H9 (cell line): ENCODE measurements around the gene BMP8A. TPM values are rescaled to one million over a fixed set of nuclear protein-coding genes. Genes with fewer than 3 reads are reported as not detected.
"Not testable (repeated sequence)": the region's sequence is repeated elsewhere in the genome, so short reads cannot be mapped to it uniquely, and the experiment has no call there.

Experiments used
- DNase-seq: peaks from one replicate; pipeline ENCODE4 v3.0.0-alpha.2; 2017
- H2AFZ ChIP-seq: one replicate; pipeline ENCODE4 v1.6.1; 2013; ENCODE audit warnings: mild to moderate bottlenecking, low read length, control low read depth, moderate library complexity
- H2AK5ac ChIP-seq: 2 replicates; pipeline ENCODE4 v1.6.1; 2013; ENCODE audit warnings: low read length, control low read depth, mixed read lengths; ENCODE audit not compliant: insufficient read length
- H2BK120ac ChIP-seq: one replicate; pipeline ENCODE4 v1.6.1; 2013; ENCODE audit warnings: low read depth, mild to moderate bottlenecking, low read length, control low read depth, inconsistent platforms; ENCODE audit not compliant: poor library complexity, severe bottlenecking
- H2BK12ac ChIP-seq: 2 replicates; pipeline ENCODE4 v1.6.1; 2013; ENCODE audit warnings: low read length, control low read depth, mixed read lengths, low read depth; ENCODE audit not compliant: insufficient read length
- H2BK15ac ChIP-seq: 2 replicates; pipeline ENCODE4 v1.6.1; 2013; ENCODE audit warnings: low read depth, low read length, control low read depth
- H2BK20ac ChIP-seq: one replicate; pipeline ENCODE4 v1.6.1; 2013; ENCODE audit warnings: low read depth, mild to moderate bottlenecking, low read length, control low read depth, inconsistent platforms; ENCODE audit not compliant: poor library complexity, severe bottlenecking
- H2BK5ac ChIP-seq: 2 replicates; pipeline ENCODE4 v1.6.1; 2013; ENCODE audit warnings: low read length, control low read depth, mixed read lengths; ENCODE audit not compliant: insufficient read length
- H3K14ac ChIP-seq: 2 replicates; pipeline ENCODE4 v1.6.1; 2013; ENCODE audit warnings: low read length, control low read depth; ENCODE audit not compliant: insufficient read depth
- H3K18ac ChIP-seq: 2 replicates; pipeline ENCODE4 v1.6.1; 2013; ENCODE audit warnings: low read depth, mild to moderate bottlenecking, mixed read lengths, low read length, control low read depth; ENCODE audit not compliant: insufficient read length
- H3K23ac ChIP-seq: 2 replicates; pipeline ENCODE4 v1.6.1; 2013; ENCODE audit warnings: low read length, control low read depth, mixed read lengths, low read depth; ENCODE audit not compliant: insufficient read length
- H3K23me2 ChIP-seq: 2 replicates; pipeline ENCODE4 v1.6.1; 2013; ENCODE audit warnings: low read depth, mild to moderate bottlenecking, mixed read lengths, low read length, control low read depth; ENCODE audit not compliant: insufficient read length, poor library complexity, severe bottlenecking
- H3K27ac ChIP-seq: 2 replicates; pipeline ENCODE4 v1.5.1; 2013; ENCODE audit warnings: low read length, control low read depth, mixed read lengths, low read depth; ENCODE audit not compliant: insufficient read length
- H3K27me3 ChIP-seq: 2 replicates; pipeline ENCODE4 v1.6.1; 2013; ENCODE audit warnings: low read length, control low read depth, inconsistent platforms; ENCODE audit not compliant: insufficient read depth
- H3K4ac ChIP-seq: 2 replicates; pipeline ENCODE4 v1.6.1; 2013; ENCODE audit warnings: low read depth, mild to moderate bottlenecking, control low read depth, inconsistent platforms, low read length, moderate library complexity
- H3K4me1 ChIP-seq: 2 replicates; pipeline ENCODE4 v1.6.1; 2013; ENCODE audit warnings: low read length, control low read depth, inconsistent platforms; ENCODE audit not compliant: insufficient read depth
- H3K4me2 ChIP-seq: 2 replicates; pipeline ENCODE4 v1.6.1; 2013; ENCODE audit warnings: low read length, control low read depth, mixed read lengths; ENCODE audit not compliant: insufficient read length, insufficient read depth
- H3K56ac ChIP-seq: 2 replicates; pipeline ENCODE4 v1.6.1; 2013; ENCODE audit warnings: low read depth, mild to moderate bottlenecking, mixed read lengths, low read length, control low read depth; ENCODE audit not compliant: insufficient read length
- H3K79me1 ChIP-seq: 2 replicates; pipeline ENCODE4 v1.6.1; 2013; ENCODE audit warnings: low read depth, mild to moderate bottlenecking, moderate library complexity, low read length, control low read depth, inconsistent platforms; ENCODE audit not compliant: insufficient read depth, poor library complexity, severe bottlenecking
- H3K79me2 ChIP-seq: 2 replicates; pipeline ENCODE4 v1.6.1; 2013; ENCODE audit warnings: low read length, control low read depth, inconsistent platforms; ENCODE audit not compliant: insufficient read depth
- H3K9ac ChIP-seq: 2 replicates; pipeline ENCODE4 v1.6.1; 2013; ENCODE audit warnings: low read length, control low read depth, mixed read lengths; ENCODE audit not compliant: insufficient read length; ENCODE audit errors: extremely low read depth
- H3K9me3 ChIP-seq: one replicate; pipeline ENCODE4 v1.6.1; 2013; ENCODE audit warnings: low read depth, low read length, inconsistent platforms; ENCODE audit not compliant: control insufficient read depth
- H3T11ph ChIP-seq: one replicate; pipeline ENCODE4 v1.6.1; 2013; ENCODE audit warnings: mild to moderate bottlenecking, low read length, control low read depth, inconsistent platforms
- H4K20me1 ChIP-seq: one replicate; pipeline ENCODE4 v1.6.1; 2013; ENCODE audit not compliant: control insufficient read depth, insufficient read length, insufficient read depth
- H4K5ac ChIP-seq: 2 replicates; pipeline ENCODE4 v1.6.1; 2013; ENCODE audit warnings: low read depth, mild to moderate bottlenecking, mixed read lengths, low read length, control low read depth; ENCODE audit not compliant: insufficient read length
- H4K8ac ChIP-seq: replicated peaks from 2 replicates; pipeline ENCODE4 v1.6.1; 2013; ENCODE audit warnings: low read length, control low read depth, mixed read lengths, low read depth; ENCODE audit not compliant: insufficient read length
- H4K91ac ChIP-seq: 2 replicates; pipeline ENCODE4 v1.6.1; 2013; ENCODE audit warnings: low read depth, mild to moderate bottlenecking, moderate library complexity, mixed read lengths, low read length, control low read depth; ENCODE audit not compliant: insufficient read length
- H3K27ac Mint-ChIP-seq, 3 experiments: 2 replicates in 2 of 3; 3 replicates in 1 of 3; pipeline ENCODE4 v1.8.0; 2020 to 2021; ENCODE audit warnings: mixed read lengths in 3 of 3, mild to moderate bottlenecking in 1 of 3, moderate library complexity in 1 of 3
- H3K27me3 Mint-ChIP-seq: 2 replicates; pipeline ENCODE4 v1.8.0; 2021; ENCODE audit warnings: low read depth, mild to moderate bottlenecking, moderate library complexity, mixed read lengths
- H3K36me3 Mint-ChIP-seq, 3 experiments: 2 replicates in 2 of 3; 3 replicates in 1 of 3; pipeline ENCODE4 v1.8.0; 2020 to 2021; ENCODE audit warnings: low read depth in 3 of 3, mixed read lengths in 3 of 3; ENCODE audit not compliant: insufficient read depth in 1 of 3
- H3K4me1 Mint-ChIP-seq, 2 experiments: 2 replicates each; pipeline ENCODE4 v1.8.0; 2020; ENCODE audit warnings: mixed read lengths in 2 of 2
- H3K4me3 Mint-ChIP-seq, 2 experiments: 2 replicates in 1 of 2; 3 replicates in 1 of 2; pipeline ENCODE4 v1.8.0; 2020 to 2021; ENCODE audit warnings: mild to moderate bottlenecking in 2 of 2, mixed read lengths in 2 of 2, moderate library complexity in 1 of 2
- H3K9me3 Mint-ChIP-seq, 2 experiments: 2 replicates in 1 of 2; 3 replicates in 1 of 2; pipeline ENCODE4 v1.8.0; 2020; ENCODE audit warnings: mild to moderate bottlenecking in 2 of 2, mixed read lengths in 2 of 2, moderate library complexity in 1 of 2
- CTCF ChIP-seq: fragments of 200-600 bp; sonication (generic); conservative IDR thresholded peaks from 3 replicates; pipeline ENCODE4 v1.8.0; 2021; ENCODE audit warnings: antibody characterized with exemption, mild to moderate bottlenecking
- WGBS: extraction: QIAGEN DNeasy Blood & Tissue Kit; methylation state at CpG from one replicate; pipeline ENCODE4 v1.1.7; 2013; ENCODE audit warnings: missing lambda C conversion rate, low lambda C conversion rate, mixed read lengths; ENCODE audit not compliant: insufficient read length; ENCODE audit errors: extremely low coverage; 5-methylcytosine and 5-hydroxymethylcytosine counted together
- total RNA-seq: library from RNA; stranded (reverse); gene quantifications from 2 replicates; pipeline ENCODE4 v1.2.1, GENCODE V29; 2021

BMP8A gene
- total RNA-seq, 1 experiment from 2014 or later: 0.52 TPM

DNA sequence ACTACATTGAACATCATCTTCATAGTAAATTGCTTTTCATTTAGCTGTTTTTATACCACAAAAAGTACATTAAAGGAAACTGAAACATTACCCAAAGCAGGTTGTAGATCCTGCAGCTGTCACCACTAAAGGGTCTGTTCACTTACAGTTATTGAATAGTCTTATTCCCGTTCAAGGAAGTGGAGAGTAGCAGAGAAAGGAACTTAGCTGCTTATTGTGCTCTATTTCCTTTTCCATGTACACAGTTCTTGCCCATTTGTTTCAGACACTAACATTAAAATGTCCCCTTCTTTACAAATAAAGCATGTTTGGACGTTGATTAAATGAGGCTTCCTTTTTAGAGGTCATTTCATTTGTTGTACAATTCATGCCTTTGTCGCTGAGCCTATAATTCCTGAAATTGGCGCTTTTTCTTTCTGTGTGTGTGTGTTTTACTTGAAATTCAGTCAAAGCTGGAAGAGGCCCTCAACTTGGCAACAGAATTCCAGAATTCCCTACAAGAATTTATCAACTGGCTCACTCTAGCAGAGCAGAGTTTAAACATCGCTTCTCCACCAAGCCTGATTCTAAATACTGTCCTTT, 44.4 kb upstream of the BMP8A start:
- no peak overlapping the region for H4K5ac ChIP-seq
- no peak overlapping the region for H2BK120ac ChIP-seq
- H3K9ac ChIP-seq: no peak overlapping the region
- no peaks in the 10 kb centered on the region for H3K9me3 ChIP-seq
- no peak overlapping the region for H2BK20ac ChIP-seq
- no peak overlapping the region for H3K18ac ChIP-seq
- no peak overlapping the region for H3K56ac ChIP-seq
- H2AK5ac ChIP-seq: no peak overlapping the region
- no peak overlapping the region for H3K4me2 ChIP-seq
- H3K4ac ChIP-seq: no peak overlapping the region
- no CpG with 5 or more reads among the region's 5 CpGs for WGBS
- no peak overlapping the region for H3K27ac Mint-ChIP-seq
- TF ChIP-seq CTCF: no peak
- peaks cover 68 to 90% (median 88%) of the 10 kb centered on the region in 3 experiments for H3K36me3 Mint-ChIP-seq
- no peak overlapping the region for H3K4me3 Mint-ChIP-seq
- H3K27ac ChIP-seq: no peak overlapping the region
- H2BK15ac ChIP-seq: no peak overlapping the region
- H3K9me3 Mint-ChIP-seq: no peaks in the 10 kb centered on the region
- no peaks in the 10 kb centered on the region for H3K23me2 ChIP-seq
- H3K4me1 ChIP-seq: no peaks in the 10 kb centered on the region
- H2AFZ ChIP-seq: no peak overlapping the region
- no peak overlapping the region for H3T11ph ChIP-seq
- no peaks in the 10 kb centered on the region; the same call in 1 of the 2 replicates for H3K27me3 Mint-ChIP-seq
- H4K8ac ChIP-seq: no peak overlapping the region
- H3K79me1 ChIP-seq: no peaks in the 10 kb centered on the region
- H3K4me1 Mint-ChIP-seq: no peaks in the 10 kb centered on the region
- no peak overlapping the region for H2BK12ac ChIP-seq
- no peaks in the 10 kb centered on the region for H3K27me3 ChIP-seq
- no peak overlapping the region for H4K91ac ChIP-seq
- no peak overlapping the region for H3K14ac ChIP-seq
- no peaks in the 10 kb centered on the region for H4K20me1 ChIP-seq
- no peak overlapping the region for H3K23ac ChIP-seq
- no peak for DNase-seq
- no peak overlapping the region for H2BK5ac ChIP-seq
- no peaks in the 10 kb centered on the region for H3K79me2 ChIP-seq

DNA sequence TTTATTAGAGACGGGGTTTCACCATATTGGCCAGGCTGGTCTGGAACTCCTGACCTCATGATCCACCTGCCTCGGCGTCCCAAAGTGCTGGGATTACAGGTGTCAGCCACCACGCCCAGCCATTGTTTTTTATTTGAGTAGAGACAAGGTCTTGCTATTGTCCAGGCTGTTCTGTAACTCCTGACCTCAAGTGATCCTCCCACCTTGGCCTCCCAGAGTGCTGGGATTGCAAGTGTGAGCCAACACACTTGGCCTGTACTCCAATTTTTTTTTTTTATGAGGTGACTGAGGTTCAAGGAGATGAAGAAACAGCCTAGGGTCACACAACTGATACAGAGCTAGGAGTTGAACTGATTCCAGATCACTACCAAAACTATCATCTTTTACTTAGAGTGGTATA, 41.4 kb upstream of the BMP8A start:
- H4K20me1 ChIP-seq, H3K27me3 ChIP-seq, H3K9me3 ChIP-seq, H3K9me3 Mint-ChIP-seq, H3K27me3 Mint-ChIP-seq, H3K9ac ChIP-seq, H3K79me1 ChIP-seq, H3K4me2 ChIP-seq, H3K56ac ChIP-seq, H4K91ac ChIP-seq, H2AFZ ChIP-seq, H2BK15ac ChIP-seq, H4K5ac ChIP-seq, H3K27ac Mint-ChIP-seq, H3K79me2 ChIP-seq, H2BK12ac ChIP-seq, H2BK20ac ChIP-seq, H4K8ac ChIP-seq, H2BK5ac ChIP-seq, H3K23me2 ChIP-seq, H3K4ac ChIP-seq, H2AK5ac ChIP-seq, H3K18ac ChIP-seq, H3K23ac ChIP-seq, H3K27ac ChIP-seq, H3K4me1 ChIP-seq, H3K4me1 Mint-ChIP-seq, H3T11ph ChIP-seq, H3K14ac ChIP-seq, H2BK120ac ChIP-seq, H3K4me3 Mint-ChIP-seq, DNase-seq: not testable (repeated sequence)
- H3K36me3 Mint-ChIP-seq: peaks cover 64 to 94% (median 90%) of the 10 kb centered on the region in 3 experiments; a peak in 6 of 7 replicates
- WGBS: no CpG with 5 or more reads among the region's 4 CpGs
